GM18505 (cell line): ENCODE results near the gene RAN.
"Not testable (repeated sequence)": the region's sequence is repeated elsewhere in the genome, so short reads cannot be mapped to it uniquely, and the experiment has no call there.

ENCODE experiments used
- ATAC-seq: cut with Tn5 transposase; IDR thresholded peaks from one replicate; pipeline ENCODE4 v1.9.1; 2021; ENCODE audit not compliant: unreplicated experiment
- POLR2A ChIP-seq: IDR thresholded peaks from 4 replicates; pipeline ENCODE4 v1.6.1; 2011; ENCODE audit warnings: borderline replicate concordance; ENCODE audit not compliant: insufficient read depth, insufficient read length; ENCODE audit errors: extremely low read depth

RAN gene

GRCh38 chr12:130877333-130877732 is 5.5 kb downstream of the RAN start:
- ATAC-seq, result no peak
- TF ChIP-seq POLR2A, result no peak

GRCh38 chr12:130878193-130879185 is 6.6 kb downstream of the RAN start:
- no peak for ATAC-seq
- TF ChIP-seq POLR2A, result peak; percentile 47

- peak; percentile 75 for ATAC-seq
Observed at GRCh38 chr12:130879212-130879686, 7.4 kb downstream of the RAN start.

GRCh38 chr12:130879781-130880389 is 8.0 kb downstream of the RAN start:
- no peak for ATAC-seq

More at GRCh38 chr12:130879212-130879686, 7.4 kb downstream of the RAN start:
- peak; percentile 46 for TF ChIP-seq POLR2A

GRCh38 chr12:130880411-130880885 is 8.6 kb downstream of the RAN start:
- TF ChIP-seq POLR2A, result no peak

More at GRCh38 chr12:130879781-130880389, 8.0 kb downstream of the RAN start:
- TF ChIP-seq POLR2A, result no peak

GRCh38 chr12:130881046-130881445 is 9.2 kb downstream of the RAN start:
- no peak for TF ChIP-seq POLR2A
- no peak for ATAC-seq

More at GRCh38 chr12:130880411-130880885, 8.6 kb downstream of the RAN start:
- ATAC-seq, result no peak

- no peak for ATAC-seq
- TF ChIP-seq POLR2A, result no peak
Observed at GRCh38 chr12:130881548-130881947, 9.7 kb downstream of the RAN start.

GRCh38 chr12:130887190-130887589 is 15.3 kb downstream of the RAN start:
- ATAC-seq, result not testable (repeated sequence)

GRCh38 chr12:130904064-130904463 is 32.2 kb downstream of the RAN start:
- no peak for ATAC-seq
- TF ChIP-seq POLR2A, result no peak

GRCh38 chr12:130904936-130905455 is 33.1 kb downstream of the RAN start:
- ATAC-seq, result not testable (repeated sequence)

- no peak for ATAC-seq
- no peak for TF ChIP-seq POLR2A
Observed at GRCh38 chr12:130909111-130909510, 37.2 kb downstream of the RAN start.

GRCh38 chr12:130911193-130911592 is 39.3 kb downstream of the RAN start:
- TF ChIP-seq POLR2A, result no peak
- ATAC-seq, result no peak

GRCh38 chr12:130911933-130912332 is 40.1 kb downstream of the RAN start:
- no peak for TF ChIP-seq POLR2A
- ATAC-seq, result no peak
